GM19463 (cell line): ENCODE results near the gene MAGEA12.
"Not testable (repeated sequence)": the region's sequence is repeated elsewhere in the genome, so short reads cannot be mapped to it uniquely, and the experiment has no call there.

Experiments used
- ATAC-seq: cut with Tn5 transposase; IDR thresholded peaks from one replicate; pipeline ENCODE4 v1.9.1; 2021; ENCODE audit warnings: mild to moderate bottlenecking, moderate library complexity; ENCODE audit not compliant: unreplicated experiment

Gene MAGEA12

DNA sequence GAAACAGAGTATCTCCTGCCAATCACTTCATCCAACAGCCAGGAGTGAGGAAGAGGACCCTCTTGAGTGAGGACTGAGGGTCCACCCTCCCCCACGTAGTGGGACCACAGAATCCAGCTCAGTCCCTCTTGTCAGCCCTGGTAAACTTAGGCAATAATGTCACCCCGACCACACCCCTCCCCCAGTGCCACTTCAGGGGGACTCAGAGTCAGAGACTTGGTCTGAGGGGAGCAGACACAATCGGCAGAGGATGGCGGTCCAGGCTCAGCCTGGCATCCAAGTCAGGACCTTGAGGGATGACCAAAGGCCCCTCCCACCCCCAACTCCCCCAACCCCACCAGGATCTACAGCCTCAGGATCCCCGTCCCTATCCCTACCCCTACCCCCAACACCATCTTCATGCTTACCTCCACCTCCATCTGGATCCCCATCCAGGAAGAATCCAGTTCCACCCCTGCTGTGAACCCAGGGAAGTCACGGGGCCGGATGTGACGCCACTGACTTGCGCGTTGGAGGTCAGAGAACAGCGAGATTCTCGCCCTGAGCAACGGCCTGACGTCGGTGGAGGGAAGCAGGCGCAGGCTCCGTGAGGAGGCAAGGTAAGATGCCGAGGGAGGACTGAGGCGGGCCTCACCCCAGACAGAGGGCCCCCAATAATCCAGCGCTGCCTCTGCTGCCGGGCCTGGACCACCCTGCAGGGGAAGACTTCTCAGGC, at the start of gene MAGEA12, which contains the start of gene CSAG1:
TSS of gene MAGEA12 (plus strand) at position 497 of the 715 bp plus-strand sequence. CDS start 2,405 bp downstream, outside the sequence.
TSS of gene CSAG1 (minus strand) at position 461 of the 715 bp plus-strand sequence. CDS start 1,261 bp downstream, outside the sequence.
- ATAC-seq: no peak

DNA sequence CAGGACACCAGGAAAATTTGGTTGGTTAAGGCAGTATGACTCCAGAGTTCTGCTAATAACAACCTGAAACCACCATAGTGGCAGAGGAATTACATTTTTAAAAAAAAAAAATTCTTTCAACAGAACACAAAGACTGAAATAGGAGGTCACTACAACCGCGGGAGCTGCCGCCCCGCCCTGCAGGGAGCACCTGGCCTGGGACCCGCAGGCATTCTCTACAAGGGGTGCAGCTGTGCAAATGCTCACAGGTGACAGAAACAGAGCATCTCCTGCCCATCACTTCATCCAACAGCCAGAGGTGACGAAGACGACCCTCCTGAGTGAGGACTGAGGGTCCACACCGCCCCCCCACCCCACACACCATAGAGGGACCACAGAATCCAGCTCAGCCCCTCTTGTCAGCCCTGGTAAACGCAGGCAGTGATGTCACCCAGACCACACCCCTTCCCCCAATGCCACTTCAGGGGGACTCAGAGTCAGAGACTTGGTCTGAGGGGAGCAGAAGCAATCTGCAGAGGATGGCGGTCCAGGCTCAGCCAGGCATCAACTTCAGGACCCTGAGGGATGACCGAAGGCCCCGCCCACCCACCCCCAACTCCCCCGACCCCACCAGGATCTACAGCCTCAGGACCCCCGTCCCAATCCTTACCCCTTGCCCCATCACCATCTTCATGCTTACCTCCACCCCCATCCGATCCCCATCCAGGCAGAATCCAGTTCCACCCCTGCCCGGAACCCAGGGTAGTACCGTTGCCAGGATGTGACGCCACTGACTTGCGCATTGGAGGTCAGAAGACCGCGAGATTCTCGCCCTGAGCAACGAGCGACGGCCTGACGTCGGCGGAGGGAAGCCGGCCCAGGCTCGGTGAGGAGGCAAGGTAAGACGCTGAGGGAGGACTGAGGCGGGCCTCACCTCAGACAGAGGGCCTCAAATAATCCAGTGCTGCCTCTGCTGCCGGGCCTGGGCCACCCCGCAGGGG, 35.3 kb upstream of the MAGEA12 start, which contains the start of gene MAGEA3:
TSS of gene MAGEA3 (plus strand) at position 843 of the 980 bp plus-strand sequence. CDS start 2,039 bp downstream, outside the sequence.
- ATAC-seq: not testable (repeated sequence)

GRCh38 chrX:152700390-152700789, 33.2 kb upstream of the MAGEA12 start:
- ATAC-seq: not testable (repeated sequence)

DNA sequence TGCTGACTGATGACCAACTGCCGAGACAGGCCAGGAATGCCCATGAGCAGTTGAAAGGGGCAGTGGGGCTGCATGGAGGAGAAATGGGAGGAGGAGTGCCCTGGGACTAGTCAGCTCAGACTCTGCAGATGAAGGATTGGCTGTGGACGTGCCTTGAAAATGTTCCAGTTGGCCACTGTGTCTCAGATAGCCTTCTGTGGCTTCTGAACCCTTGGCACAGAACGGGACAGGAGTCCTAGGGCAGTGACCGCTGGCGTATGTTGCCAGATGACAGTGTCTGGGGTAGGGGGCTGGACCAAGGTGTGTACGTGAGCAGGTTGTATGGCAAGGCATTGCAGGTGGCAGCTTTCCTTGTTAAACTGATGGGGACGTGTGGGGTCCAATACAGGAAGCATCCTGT, 27.1 kb upstream of the MAGEA12 start:
- ATAC-seq: not testable (repeated sequence)

GRCh38 chrX:152709173-152709572, 24.4 kb upstream of the MAGEA12 start, which contains the start of gene CSAG2:
CSAG2 (minus strand) TSS chrX:152709273; CDS start chrX:152709112, 161 bp downstream.
- not testable (repeated sequence) for ATAC-seq

- not testable (repeated sequence) for ATAC-seq
Observed at GRCh38 chrX:152713195-152713594, 20.4 kb upstream of the MAGEA12 start.

- not testable (repeated sequence) for ATAC-seq
Observed at GRCh38 chrX:152713815-152714787, 19.5 kb upstream of the MAGEA12 start, which contains the start of gene MAGEA2B. MAGEA2B (plus strand) TSS chrX:152714628; CDS start chrX:152717107, 2,479 bp downstream.

DNA sequence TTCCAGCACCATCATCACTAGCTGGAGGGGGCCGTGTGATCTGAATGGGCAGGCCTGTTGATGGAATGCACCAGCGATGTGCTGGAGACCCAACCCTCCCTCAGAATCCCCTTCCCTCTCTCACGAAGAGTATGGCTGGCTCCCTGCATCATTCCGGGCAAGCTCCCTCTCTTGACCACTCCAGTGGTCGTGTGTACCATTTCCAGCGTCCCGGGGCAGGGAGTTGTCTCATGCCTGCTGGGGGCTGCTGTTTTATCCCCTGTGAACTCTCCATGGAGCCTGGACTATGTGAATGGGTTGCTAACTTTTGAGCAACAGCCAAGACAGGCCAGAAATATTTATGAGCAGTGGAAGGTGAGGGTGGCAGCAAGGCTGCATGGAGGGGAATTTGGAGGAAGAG, 8.1 kb upstream of the MAGEA12 start:
- no peak for ATAC-seq

GRCh38 chrX:152734143-152734858, 744 bp downstream of the MAGEA12 start:
- not testable (repeated sequence) for ATAC-seq

- ATAC-seq: no peak
Observed at GRCh38 chrX:152735101-152735500, 1.5 kb downstream of the MAGEA12 start.

- ATAC-seq: no peak
Observed at GRCh38 chrX:152735860-152736511, 2.4 kb downstream of the MAGEA12 start.

- not testable (repeated sequence) for ATAC-seq
Observed at GRCh38 chrX:152736528-152736927, 3.0 kb downstream of the MAGEA12 start.

- ATAC-seq: no peak
Observed at GRCh38 chrX:152738560-152738959, 5.0 kb downstream of the MAGEA12 start.

GRCh38 chrX:152753686-152754650, 20.4 kb downstream of the MAGEA12 start, which contains the start of gene MAGEA2:
MAGEA2 (minus strand) TSS chrX:152753842; CDS start chrX:152751363, 2,479 bp downstream.
- not testable (repeated sequence) for ATAC-seq

DNA sequence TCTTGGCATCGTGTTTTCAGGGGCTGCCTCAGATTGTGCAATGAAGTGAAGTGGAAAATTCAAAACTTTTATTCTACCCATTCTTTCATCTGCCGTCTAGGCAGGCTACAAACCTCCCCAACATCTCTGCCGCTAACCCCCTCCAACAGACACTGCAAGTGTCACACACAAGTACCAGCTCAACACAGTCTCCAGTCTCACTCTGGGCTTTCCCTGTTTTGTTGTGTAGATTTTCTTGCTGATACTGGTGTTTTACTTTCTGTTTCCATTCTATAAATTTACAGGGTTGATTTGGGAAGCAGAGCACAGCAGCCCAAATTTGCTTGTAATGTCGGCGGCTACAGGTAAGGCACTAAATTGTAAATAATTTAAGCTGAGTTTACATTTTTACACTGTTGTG, 21.3 kb downstream of the MAGEA12 start:
- ATAC-seq: not testable (repeated sequence)

DNA sequence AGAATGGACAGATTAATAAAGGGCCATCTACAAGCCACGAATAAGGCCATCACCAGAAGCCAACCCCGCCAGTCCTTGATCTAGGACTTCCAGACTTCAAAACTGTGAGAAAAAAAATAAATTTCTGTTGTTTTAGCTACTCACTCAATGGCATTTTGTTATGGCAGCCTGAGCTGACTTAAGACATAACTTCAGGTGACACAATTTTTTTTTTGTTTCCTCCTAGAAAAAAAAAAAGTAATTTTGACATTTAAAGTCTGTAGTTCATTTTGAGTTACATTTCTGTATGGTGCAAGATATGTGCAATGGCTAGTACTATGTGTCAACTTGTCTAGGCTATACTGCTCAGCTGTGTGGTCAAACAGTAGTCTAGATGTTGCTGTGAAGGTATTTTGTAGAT, 25.4 kb downstream of the MAGEA12 start, which contains the start of gene CSAG3:
TSS of gene CSAG3 (plus strand) at position 301 of the 400 bp plus-strand sequence.
- not testable (repeated sequence) for ATAC-seq

- ATAC-seq: not testable (repeated sequence)
Observed at GRCh38 chrX:152759544-152759943, 26.0 kb downstream of the MAGEA12 start.
